GM19372 (cell line): ENCODE measurements around the gene DCAF8L2.
"Not testable (repeated sequence)": the region's sequence is repeated elsewhere in the genome, so short reads cannot be mapped to it uniquely, and the experiment has no call there.

ENCODE experiments used
- ATAC-seq: cut with Tn5 transposase; IDR thresholded peaks from one replicate; pipeline ENCODE4 v1.9.1; 2021; ENCODE audit warnings: mild to moderate bottlenecking, low read depth, moderate library complexity; ENCODE audit not compliant: unreplicated experiment

The DCAF8L2 gene

DNA sequence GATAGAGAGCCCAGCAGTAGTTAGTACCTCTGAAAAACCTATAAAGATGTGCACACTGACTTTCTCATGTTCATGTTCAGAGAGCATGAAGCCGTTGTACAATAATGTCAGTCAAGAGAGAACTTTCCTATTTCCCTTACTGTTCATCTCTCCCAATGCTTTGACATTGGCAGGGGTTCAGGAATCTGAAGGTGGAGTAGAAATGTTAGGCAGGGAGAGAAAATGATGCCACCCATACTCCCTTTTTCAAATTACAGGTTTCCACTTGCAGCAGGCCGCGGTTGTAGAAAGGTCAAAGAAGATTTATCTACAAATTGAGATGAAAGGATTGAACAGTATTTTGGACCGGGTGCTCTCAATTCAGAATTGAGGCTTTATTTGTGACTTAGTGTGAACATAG, 84.3 kb downstream of the DCAF8L2 start:
- ATAC-seq: no peak

DNA sequence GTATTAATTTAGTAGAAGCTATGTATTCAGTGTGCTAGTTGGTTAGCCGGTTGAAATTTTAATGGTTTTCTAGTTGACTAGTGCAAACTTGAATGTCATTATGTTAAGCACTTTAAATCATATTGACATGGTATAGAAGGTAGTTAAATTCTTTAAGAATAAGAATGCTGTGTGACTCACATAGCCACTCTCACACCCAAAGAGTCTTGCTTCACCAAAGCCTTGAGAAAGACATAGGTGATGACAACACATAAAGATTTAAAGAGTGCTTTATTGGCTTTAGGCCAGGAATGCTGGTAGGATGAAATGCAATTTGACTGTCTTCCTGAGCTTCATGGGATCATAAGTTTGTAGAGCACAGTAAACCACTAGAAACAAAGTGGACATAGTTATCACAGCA, 85.3 kb downstream of the DCAF8L2 start:
- ATAC-seq: no peak

- no peak for ATAC-seq
Observed at GRCh38 chrX:27679281-27679680, 89.1 kb downstream of the DCAF8L2 start.

GRCh38 chrX:27680726-27681125, 90.6 kb downstream of the DCAF8L2 start:
- ATAC-seq: no peak

DNA sequence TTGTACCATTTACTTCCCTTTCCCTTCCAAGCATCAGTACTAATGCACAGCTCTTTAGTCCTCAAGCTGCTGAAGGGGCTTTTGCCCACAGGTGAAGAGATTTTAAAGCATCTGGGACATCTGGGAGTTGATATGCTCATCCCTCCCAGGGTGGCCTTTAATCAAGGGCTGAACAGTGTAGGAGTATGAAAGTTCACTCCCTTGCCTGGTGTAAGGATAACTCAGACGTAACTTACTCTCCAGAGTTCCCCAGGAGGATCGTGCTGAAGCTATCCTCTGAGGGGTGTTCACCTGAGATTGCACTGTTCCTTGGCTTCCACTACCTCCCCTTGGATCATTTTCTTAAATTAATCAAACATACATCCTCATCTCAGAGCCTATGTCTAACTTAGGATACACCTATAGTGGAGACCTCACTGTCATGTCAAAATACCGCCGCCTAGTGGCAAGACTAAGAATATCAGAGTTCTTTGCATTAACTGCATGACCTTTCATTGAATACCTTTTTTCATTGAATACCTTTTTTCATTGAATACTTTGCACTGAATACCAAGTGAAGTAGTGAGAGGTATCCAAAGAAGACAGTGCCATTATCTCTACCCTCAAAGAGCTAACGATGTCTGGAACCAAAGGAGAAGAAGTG, 93.5 kb downstream of the DCAF8L2 start:
- not testable (repeated sequence) for ATAC-seq

- ATAC-seq: no peak
Observed at GRCh38 chrX:27694667-27695066, 104.5 kb downstream of the DCAF8L2 start.

- ATAC-seq: no peak
Observed at GRCh38 chrX:27706526-27706925, 116.4 kb downstream of the DCAF8L2 start.

GRCh38 chrX:27715610-27716009, 125.5 kb downstream of the DCAF8L2 start:
- no peak for ATAC-seq

DNA sequence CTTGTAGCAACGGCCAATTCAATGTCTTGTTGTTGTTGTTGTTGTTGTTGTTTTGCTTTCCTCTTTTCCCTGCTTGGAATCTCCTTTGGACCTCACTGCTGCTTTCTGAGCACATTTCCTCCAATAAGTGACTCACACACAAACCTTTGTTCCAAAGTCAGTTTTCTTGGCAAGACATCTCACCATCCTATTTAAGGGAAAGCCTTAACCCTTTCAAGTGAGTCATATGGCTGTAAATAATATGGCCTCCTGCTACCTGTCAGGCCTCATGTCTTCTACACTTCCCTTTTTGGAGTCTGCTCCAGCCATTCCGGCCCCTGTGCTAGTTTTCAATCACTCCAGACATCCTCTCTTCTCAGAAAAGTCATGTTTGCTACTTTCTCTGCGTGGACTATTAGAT, 138.1 kb downstream of the DCAF8L2 start:
- no peak for ATAC-seq

- no peak for ATAC-seq
Observed at GRCh38 chrX:27731962-27732361, 141.8 kb downstream of the DCAF8L2 start.

DNA sequence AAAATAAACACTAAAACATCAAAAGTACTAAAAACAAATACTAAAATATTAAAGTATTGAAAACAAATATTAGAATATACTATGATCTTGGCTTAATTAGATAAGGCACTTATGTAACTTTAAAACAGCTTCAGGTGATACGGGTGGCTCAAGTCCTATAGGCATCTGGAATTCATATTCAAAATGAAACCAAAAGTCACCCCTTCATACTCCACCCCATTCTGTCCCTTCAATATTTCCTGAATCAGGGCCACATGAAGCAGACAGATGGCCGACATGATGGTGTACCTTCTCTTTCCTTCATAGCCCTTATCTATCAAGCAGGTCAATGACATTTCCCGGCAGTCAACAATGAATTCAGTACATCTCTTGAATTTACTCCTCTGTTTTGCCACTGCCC, 145.8 kb downstream of the DCAF8L2 start:
- no peak for ATAC-seq

- ATAC-seq: no peak
Observed at GRCh38 chrX:27740933-27741332, 150.8 kb downstream of the DCAF8L2 start.

GRCh38 chrX:27743521-27743920, 153.4 kb downstream of the DCAF8L2 start:
- not testable (repeated sequence) for ATAC-seq

GRCh38 chrX:27746516-27746915, 156.4 kb downstream of the DCAF8L2 start:
- ATAC-seq: no peak

GRCh38 chrX:27750298-27750697, 160.2 kb downstream of the DCAF8L2 start:
- not testable (repeated sequence) for ATAC-seq

DNA sequence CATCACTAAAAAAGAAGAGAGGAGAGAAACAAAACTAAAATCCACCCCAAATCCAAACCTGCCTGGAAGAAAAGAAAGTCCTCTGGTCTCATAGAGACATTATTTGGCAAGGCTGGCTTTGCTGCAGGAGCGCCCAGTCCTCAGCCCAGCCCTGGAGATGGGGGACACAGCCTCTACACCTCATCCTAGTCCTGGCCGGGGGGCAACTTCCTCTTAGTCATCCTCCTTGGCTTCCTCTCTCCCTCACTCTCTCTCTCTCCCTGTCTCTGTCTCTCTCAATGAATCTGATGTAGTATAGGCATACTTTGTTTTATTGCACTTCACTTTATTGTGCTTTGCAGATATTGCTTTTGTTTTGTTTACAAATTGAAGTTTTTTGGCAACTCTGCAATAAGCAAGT, 161.8 kb downstream of the DCAF8L2 start:
- no peak for ATAC-seq

DNA sequence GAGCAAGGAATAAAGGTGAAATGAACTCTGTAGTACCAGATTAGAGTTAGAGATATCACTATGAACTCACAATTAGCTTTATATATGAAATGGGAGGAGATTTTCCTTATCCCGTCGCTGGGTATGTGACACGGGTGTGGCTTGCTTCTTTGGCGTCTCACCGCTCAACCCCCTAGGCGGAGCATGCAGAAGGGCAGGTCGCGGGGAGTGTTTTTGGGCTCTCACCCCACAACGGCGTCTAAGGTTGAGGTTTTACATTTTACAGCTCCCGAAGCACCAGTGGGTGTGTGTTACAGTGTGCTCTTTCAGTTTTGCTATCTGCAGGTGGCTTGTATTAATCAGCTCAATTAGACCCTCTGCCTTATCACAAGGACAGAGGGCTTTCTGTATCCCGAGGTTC, 175.6 kb downstream of the DCAF8L2 start:
- no peak for ATAC-seq

DNA sequence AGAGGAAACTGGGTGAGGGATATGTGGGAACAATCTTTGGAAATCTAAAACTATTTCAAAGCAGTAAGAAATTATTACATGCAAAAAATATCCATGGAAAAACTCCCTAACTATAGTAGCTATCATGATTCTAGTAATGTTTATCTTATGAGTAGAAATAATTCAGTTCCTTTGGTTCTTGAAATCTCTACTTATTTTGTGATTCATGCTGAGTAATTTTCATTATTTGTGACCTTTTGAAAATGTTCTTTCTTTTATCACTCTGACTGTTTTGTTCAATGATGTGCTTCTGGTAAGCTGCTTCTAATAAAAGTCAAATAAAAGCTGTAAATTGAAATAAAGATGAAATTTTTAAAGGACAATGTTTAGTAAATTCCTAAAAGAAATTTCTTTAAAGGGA, 177.2 kb downstream of the DCAF8L2 start:
- ATAC-seq: no peak

DNA sequence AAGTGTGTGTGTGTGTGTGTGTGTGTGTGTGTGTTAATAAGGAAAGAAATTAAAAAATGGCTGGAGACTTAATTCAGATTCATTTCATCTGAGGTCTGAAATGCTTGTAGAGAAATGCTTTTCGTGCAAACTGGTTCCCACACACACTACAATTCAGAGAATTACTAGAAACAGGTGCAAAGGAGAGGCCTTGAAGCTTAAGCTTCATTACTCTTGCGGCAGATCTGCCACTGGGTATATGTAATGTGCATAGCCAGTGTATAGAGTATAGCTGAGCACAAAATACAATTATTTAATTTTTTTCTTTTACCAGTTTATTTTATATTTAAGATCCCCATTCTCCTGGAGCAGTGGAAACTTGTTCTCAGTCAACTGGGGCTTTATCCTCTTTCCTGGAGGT, 185.8 kb downstream of the DCAF8L2 start:
- ATAC-seq: no peak

- no peak for ATAC-seq
Observed at GRCh38 chrX:27796640-27797257, 206.6 kb downstream of the DCAF8L2 start.

DNA sequence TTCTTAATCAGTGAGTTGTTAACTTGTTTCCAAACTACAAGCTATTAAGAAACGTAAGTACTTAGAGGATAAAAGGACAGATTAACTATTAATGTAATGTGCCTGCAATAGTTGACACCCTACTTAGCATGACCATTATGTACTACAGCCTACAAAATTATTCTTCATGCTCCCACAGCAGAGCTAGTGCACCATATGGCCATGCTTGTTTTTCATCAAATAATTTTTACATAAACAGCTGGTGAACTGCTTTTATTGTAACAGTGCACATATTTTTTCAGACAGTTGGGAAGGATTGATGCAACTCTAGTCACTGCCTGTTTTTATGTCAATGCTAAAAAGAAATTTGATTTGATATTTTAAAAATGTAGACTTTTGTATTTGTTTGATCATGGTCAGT, 207.4 kb downstream of the DCAF8L2 start:
- no peak for ATAC-seq
